PC-3 (cell line): ENCODE measurements around the gene CRIM1. TPM values are rescaled to one million over a fixed set of nuclear protein-coding genes. Genes with fewer than 3 reads are reported as not detected.
A peak's percentile ranks its signal among the peaks of the same experiment; 100 is the strongest.

ENCODE experiments used
- ATAC-seq: fragments of 200-7000 bp; cut with Tn5 transposase; 2 replicates; pipeline ENCODE4 v1.9.1; 2020; ENCODE audit warnings: mild to moderate bottlenecking, moderate library complexity
- BruUV-seq: library from RNA; stranded (reverse); fragments of 400-500 nt; replicated peaks from 2 replicates; lab custom pipeline; 2021; lab: Mats Ljungman, UMichigan
- CTCF ChIA-PET: fragments of 300-600 bp; sonication (Branson Sonifier 250); formaldehyde crosslinking; loops from one replicate; lab custom pipeline; 2022; ENCODE audit warnings: antibody characterized with exemption; lab: Charles Lee
- POLR2A ChIA-PET: fragments of 300-600 bp; sonication (Branson Sonifier 250); formaldehyde crosslinking; loops from one replicate; lab custom pipeline; 2022; ENCODE audit warnings: antibody characterized with exemption; ENCODE audit not compliant: unreplicated experiment; lab: Charles Lee
- DNase-seq: peaks from one replicate; pipeline ENCODE4 v3.0.0-alpha.2; 2015
- H2AFZ ChIP-seq: fragments of 300-600 bp; sonication (generic); 2 replicates; pipeline ENCODE4 v1.6.0; 2016; ENCODE audit warnings: antibody characterized with exemption, low read length
- H3F3A ChIP-seq: fragments of 300-600 bp; sonication (generic); one replicate; pipeline ENCODE4 v1.6.0; 2017; ENCODE audit warnings: antibody characterized with exemption, low read length, control low read depth, mild to moderate bottlenecking; ENCODE audit not compliant: unreplicated experiment
- H3K27ac ChIP-seq: fragments of 300-600 bp; sonication (generic); 2 replicates; pipeline ENCODE4 v1.5.1; 2016; ENCODE audit warnings: mild to moderate bottlenecking, low read length
- H3K27me3 ChIP-seq: fragments of 300-600 bp; sonication (generic); 2 replicates; pipeline ENCODE4 v1.6.1; 2016; ENCODE audit warnings: low read length, mixed read lengths
- H3K36me3 ChIP-seq: fragments of 300-600 bp; sonication (generic); 2 replicates; pipeline ENCODE4 v1.6.1; 2016; ENCODE audit warnings: low read depth, mixed run types, low read length, mixed read lengths
- H3K4me1 ChIP-seq: fragments of 300-600 bp; sonication (generic); 2 replicates; pipeline ENCODE4 v1.5.1; 2016; ENCODE audit warnings: low read length; ENCODE audit not compliant: insufficient read depth
- H3K4me2 ChIP-seq: fragments of 300-600 bp; sonication (generic); 2 replicates; pipeline ENCODE4 v1.6.0; 2016; ENCODE audit warnings: low read length
- H3K4me3 ChIP-seq: fragments of 300-600 bp; sonication (generic); 2 replicates; pipeline ENCODE4 v1.5.1; 2016; ENCODE audit warnings: mild to moderate bottlenecking, low read length, mixed read lengths
- H3K79me2 ChIP-seq: fragments of 300-600 bp; sonication (generic); 2 replicates; pipeline ENCODE4 v1.6.1; 2017; ENCODE audit warnings: low read length, mixed read lengths
- H3K9ac ChIP-seq: fragments of 300-600 bp; sonication (generic); 2 replicates; pipeline ENCODE4 v1.6.0; 2016; ENCODE audit warnings: mild to moderate bottlenecking, low read length
- H3K9me2 ChIP-seq: fragments of 300-600 bp; sonication (generic); replicated peaks from 2 replicates; pipeline ENCODE4 v1.6.1; 2016; ENCODE audit warnings: mixed run types, low read length, mixed read lengths
- H3K9me3 ChIP-seq: fragments of 300-600 bp; sonication (generic); 2 replicates; pipeline ENCODE4 v1.6.1; 2016; ENCODE audit warnings: low read length, mixed read lengths
- H4K20me1 ChIP-seq: fragments of 300-600 bp; sonication (generic); 2 replicates; pipeline ENCODE4 v1.6.1; 2016; ENCODE audit warnings: low read length, mixed read lengths
- CTCF ChIP-seq: fragments of 300-600 bp; sonication (generic); conservative IDR thresholded peaks from 2 replicates; pipeline ENCODE4 v1.5.1; 2017; ENCODE audit warnings: antibody characterized with exemption, low read depth, mild to moderate bottlenecking, low read length
- EZH2 ChIP-seq: fragments of 300-600 bp; sonication (generic); IDR thresholded peaks from one replicate; pipeline ENCODE4 v1.6.1; 2017; ENCODE audit warnings: antibody characterized with exemption, mild to moderate bottlenecking, low read length; ENCODE audit not compliant: unreplicated experiment
- EZH2phosphoT487 ChIP-seq: fragments of 300-600 bp; sonication (generic); IDR thresholded peaks from 2 replicates; pipeline ENCODE4 v1.6.1; 2018; ENCODE audit warnings: mild to moderate bottlenecking, antibody characterized with exemption, low read length, borderline replicate concordance
- intact Hi-C: fragments of 100-400 bp; cut with micrococcal nuclease; formaldehyde crosslinking; loops from 2 replicates; pipeline ENCODE4 v1.9.0; 2023
- total RNA-seq: library from RNA; depleted of rRNA; stranded (reverse); fragments of >200 nt; gene quantifications from 2 replicates; pipeline ENCODE4 v1.2.3, GENCODE V29; 2014

Gene CRIM1
- total RNA-seq, 1 experiment from 2014 or later, result 70.7 TPM

- Histone ChIP-seq H3K4me3 (no peak overlapping the region), H3F3A (peaks cover 5% of the 10 kb centered on the region), H3K27ac (peak overlapping the region; percentile 27), H3K27me3 (no peaks in the 10 kb centered on the region), H3K36me3 (peaks cover 57% of the 10 kb centered on the region), H3K4me2 (peak overlapping the region; percentile 43), H3K9me2 (no peaks in the 10 kb centered on the region), H3K4me1 (peaks cover 74% of the 10 kb centered on the region), H2AFZ (no peak overlapping the region), H3K9ac (no peak overlapping the region), H3K9me3 (no peaks in the 10 kb centered on the region), H3K79me2 (peaks cover 37% of the 10 kb centered on the region), H4K20me1 (no peaks in the 10 kb centered on the region)
- ChIA-PET POLR2A (interaction anchor here (0.6 kb wide), 1 partner anchor 10 kb away, joined by 4 read pairs; no protein-coding TSS in a partner anchor), CTCF (no interaction called here)
- DNase-seq, result peak; percentile 80
- BruUV-seq, result no TSS peak
- TF ChIP-seq EZH2, result no peak
- no peak for TF ChIP-seq CTCF
- no peak for TF ChIP-seq EZH2phosphoT487
- intact Hi-C loops, result no loop called here
- ATAC-seq, result no peak
These were observed 127.1 kb downstream of the CRIM1 start for GRCh38 chr2:36482576-36483214.

- peak overlapping the region; percentile 27; the same call in 1 of the 2 replicates for H3K27ac ChIP-seq
- no peaks in the 10 kb centered on the region for H3K27me3 ChIP-seq
- H3K9me2 ChIP-seq, result no peaks in the 10 kb centered on the region
- H3K79me2 ChIP-seq, result peaks cover 42% of the 10 kb centered on the region
- H4K20me1 ChIP-seq, result no peaks in the 10 kb centered on the region
- peaks cover 57% of the 10 kb centered on the region for H3K36me3 ChIP-seq
- no TSS peak for BruUV-seq
- intact Hi-C loops, result no loop called here
- no peak overlapping the region for H3K4me3 ChIP-seq
- no peak overlapping the region for H3K9ac ChIP-seq
- no peak for ATAC-seq
- H3K9me3 ChIP-seq, result no peaks in the 10 kb centered on the region
- POLR2A ChIA-PET, result interaction anchor here (0.6 kb wide), 1 partner anchor 9 kb away, joined by 4 read pairs; no protein-coding TSS in a partner anchor
- H3K4me1 ChIP-seq, result peaks cover 74% of the 10 kb centered on the region
- H2AFZ ChIP-seq, result no peak overlapping the region
- TF ChIP-seq CTCF (no peak), EZH2phosphoT487 (no peak), EZH2 (no peak)
- CTCF ChIA-PET, result no interaction called here
- H3K4me2 ChIP-seq, result 0 out of 2 replicates have a peak overlapping the region, but pooled peaks have one; percentile 43
- no peak for DNase-seq
- H3F3A ChIP-seq, result no peaks in the 10 kb centered on the region
These were observed 127.7 kb downstream of the CRIM1 start for GRCh38 chr2:36483290-36483689.

- TF ChIP-seq EZH2 (no peak), CTCF (no peak), EZH2phosphoT487 (no peak)
- no peak overlapping the region for H3K9ac ChIP-seq
- CTCF ChIA-PET, result no interaction called here
- intact Hi-C loops, result no loop called here
- H3K27ac ChIP-seq, result no peak overlapping the region
- H3K79me2 ChIP-seq, result peaks cover 44% of the 10 kb centered on the region
- H3K4me1 ChIP-seq, result peaks cover 74% of the 10 kb centered on the region
- H3K9me3 ChIP-seq, result no peaks in the 10 kb centered on the region
- ATAC-seq, result no peak
- H3K27me3 ChIP-seq, result no peaks in the 10 kb centered on the region
- no peak overlapping the region for H3K4me2 ChIP-seq
- no TSS peak for BruUV-seq
- POLR2A ChIA-PET, result no interaction called here
- H2AFZ ChIP-seq, result no peak overlapping the region
- DNase-seq, result no peak
- no peaks in the 10 kb centered on the region for H4K20me1 ChIP-seq
- H3K9me2 ChIP-seq, result no peaks in the 10 kb centered on the region
- no peak overlapping the region for H3K4me3 ChIP-seq
- H3F3A ChIP-seq, result no peaks in the 10 kb centered on the region
- peaks cover 50% of the 10 kb centered on the region for H3K36me3 ChIP-seq
These were observed 128.9 kb downstream of the CRIM1 start for GRCh38 chr2:36484454-36484853.
